Naive thymus-derived CD8-positive, alpha-beta T cell (primary cell): ENCODE data around the gene NOP16. TPM values are rescaled to one million over a fixed set of nuclear protein-coding genes. Genes with fewer than 3 reads are reported as not detected.

Source experiments
- ATAC-seq, 2 donors: fragments of 150-1000 bp; cut with Tn5 transposase in 1 of 2; sonication (Bioruptor Pico), chemical (Tn5 transposase) in 1 of 2; 1 replicate in 1 of 2; 2 replicates in 1 of 2; pipeline ENCODE4 v1.10.0; 2021; ENCODE audit warnings: mild to moderate bottlenecking in 2 of 2, moderate library complexity in 2 of 2
- POLR2A ChIA-PET: fragments of 350-600 bp; sonication (Branson Sonifier 250); formaldehyde crosslinking; loops from one replicate; lab custom pipeline; 2021; ENCODE audit warnings: antibody characterized with exemption; lab: Charles Lee
- DNase-seq, 10 donors: peaks; one replicate each; pipeline versions ENCODE4 v3.0.0 to v3.0.0-alpha.2; 2020 to 2022
- H3K27ac Mint-ChIP-seq, 10 donors: one replicate each; pipeline ENCODE4 v1.8.0; 2020 to 2022; ENCODE audit warnings: mild to moderate bottlenecking in 10 of 10, mixed read lengths in 10 of 10, moderate library complexity in 4 of 10, inconsistent platforms in 1 of 10
- H3K27me3 Mint-ChIP-seq, 5 donors: one replicate each; pipeline ENCODE4 v1.8.0; 2021 to 2022; ENCODE audit warnings: mixed read lengths in 5 of 5
- H3K36me3 Mint-ChIP-seq, 3 donors: one replicate each; pipeline ENCODE4 v1.8.0; 2020 to 2022; ENCODE audit warnings: mixed read lengths in 3 of 3, mild to moderate bottlenecking in 2 of 3, inconsistent platforms in 1 of 3
- H3K4me1 Mint-ChIP-seq, 4 donors: one replicate each; pipeline ENCODE4 v1.8.0; 2021 to 2022; ENCODE audit warnings: mixed read lengths in 4 of 4
- H3K4me3 Mint-ChIP-seq, 10 donors: one replicate each; pipeline ENCODE4 v1.8.0; 2020 to 2022; ENCODE audit warnings: mild to moderate bottlenecking in 10 of 10, mixed read lengths in 10 of 10, moderate library complexity in 6 of 10, inconsistent platforms in 1 of 10
- H3K9me3 Mint-ChIP-seq, 9 donors: one replicate each; pipeline ENCODE4 v1.8.0; 2020 to 2022; ENCODE audit warnings: mixed read lengths in 9 of 9, mild to moderate bottlenecking in 3 of 9, inconsistent platforms in 1 of 9, moderate library complexity in 1 of 9
- polyA plus RNA-seq, 3 donors: library from polyadenylated mRNA; unstranded; fragments of 300-500 nt; fragmentation: Illumina TruSeq; gene quantifications; one replicate each; pipeline ENCODE4 v1.2.3, GENCODE V29; 2021
- total RNA-seq, 8 experiments: library from RNA in 2 of 8; stranded (reverse) in 2 of 8; gene quantifications; one replicate each; pipeline ENCODE4 v1.2.3 and lab custom pipeline; 2021 to 2026

Gene NOP16
- total and polyA plus RNA-seq, 5 experiments from 2014 or later = 19.1 to 40.5 (median 21.8) TPM

DNA sequence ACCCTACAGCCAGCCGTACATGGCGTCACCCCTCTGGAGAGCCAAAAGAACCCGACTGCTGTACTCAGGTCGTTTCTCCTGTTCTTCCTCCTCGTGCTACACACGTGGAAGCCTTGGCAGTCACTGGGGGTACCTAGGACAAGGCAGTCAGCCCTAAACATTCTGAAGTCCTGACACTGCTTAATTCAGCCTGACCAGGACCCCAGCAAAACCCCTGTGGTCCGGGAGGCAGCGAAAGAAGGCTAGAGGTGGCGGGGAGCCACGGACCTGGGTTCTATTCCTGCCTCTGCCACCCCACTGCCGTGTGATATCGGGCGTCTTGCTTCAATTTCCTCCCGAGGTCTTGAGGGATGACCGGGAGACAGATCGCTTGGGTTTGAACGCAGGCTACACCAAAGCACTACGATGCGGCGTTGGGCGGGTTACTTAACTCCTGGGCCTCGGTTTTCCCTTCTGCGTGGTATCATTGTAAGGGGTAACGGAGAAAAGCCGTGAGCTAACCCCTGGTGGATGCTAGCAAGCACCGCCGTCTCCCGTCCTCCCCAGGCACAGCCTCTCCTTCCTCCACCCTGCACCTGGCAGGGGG lies 23.5 kb downstream of the NOP16 start:
- Mint-ChIP-seq H3K4me3 (peak overlapping the region; percentile 70 to 85 (median 78)), H3K27ac (peak overlapping the region in 9 of 10 donors; percentile 25 to 88 (median 71)), H3K9me3 (no peaks in the 10 kb centered on the region), H3K4me1 (peaks cover 14 to 41% (median 24%) of the 10 kb centered on the region in 4 donors), H3K27me3 (no peaks in the 10 kb centered on the region), H3K36me3 (peaks cover 0 to 16% (median 0%) of the 10 kb centered on the region in 3 donors)
- DNase-seq = peak in 2 of 10 donors; percentile 45 to 63
- ATAC-seq = no peak
- POLR2A ChIA-PET = interaction anchor here (1.0 to 1.1 kb wide), 2 partner anchors 23 to 49 kb away, joined by 3 to 9 read pairs; partner anchors contain the start of genes HIGD2A and NOP16

DNA sequence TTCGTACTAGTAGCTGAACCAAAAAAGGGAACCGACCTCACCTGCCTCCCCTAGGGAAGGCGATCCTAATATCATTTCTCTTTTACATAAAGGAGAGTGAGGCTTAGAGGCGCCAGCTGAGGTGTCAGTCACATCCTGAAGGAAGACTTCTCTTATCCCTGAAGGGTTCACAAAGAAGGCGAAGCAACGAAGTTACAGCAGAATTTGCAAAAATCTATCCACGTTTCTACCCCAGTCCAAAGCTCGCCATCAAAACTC lies 26.2 kb downstream of the NOP16 start:
- Mint-ChIP-seq H3K27me3 (no peaks in the 10 kb centered on the region), H3K9me3 (no peaks in the 10 kb centered on the region), H3K27ac (peak overlapping the region; percentile 91 to 99 (median 98)), H3K36me3 (peaks cover 0 to 20% (median 2%) of the 10 kb centered on the region in 3 donors), H3K4me3 (peak overlapping the region; percentile 94 to 99 (median 97)), H3K4me1 (peaks cover 16 to 57% (median 36%) of the 10 kb centered on the region in 4 donors)
- POLR2A ChIA-PET = interaction anchor here (0.6 to 4.0 kb wide), 12 partner anchors 9 to 665 kb away, joined by 3 to 58 read pairs (median 4); partner anchors contain the start of genes FAF2, HIGD2A, NOP16 and RNF44
- DNase-seq (no peak), ATAC-seq (no peak)

DNA sequence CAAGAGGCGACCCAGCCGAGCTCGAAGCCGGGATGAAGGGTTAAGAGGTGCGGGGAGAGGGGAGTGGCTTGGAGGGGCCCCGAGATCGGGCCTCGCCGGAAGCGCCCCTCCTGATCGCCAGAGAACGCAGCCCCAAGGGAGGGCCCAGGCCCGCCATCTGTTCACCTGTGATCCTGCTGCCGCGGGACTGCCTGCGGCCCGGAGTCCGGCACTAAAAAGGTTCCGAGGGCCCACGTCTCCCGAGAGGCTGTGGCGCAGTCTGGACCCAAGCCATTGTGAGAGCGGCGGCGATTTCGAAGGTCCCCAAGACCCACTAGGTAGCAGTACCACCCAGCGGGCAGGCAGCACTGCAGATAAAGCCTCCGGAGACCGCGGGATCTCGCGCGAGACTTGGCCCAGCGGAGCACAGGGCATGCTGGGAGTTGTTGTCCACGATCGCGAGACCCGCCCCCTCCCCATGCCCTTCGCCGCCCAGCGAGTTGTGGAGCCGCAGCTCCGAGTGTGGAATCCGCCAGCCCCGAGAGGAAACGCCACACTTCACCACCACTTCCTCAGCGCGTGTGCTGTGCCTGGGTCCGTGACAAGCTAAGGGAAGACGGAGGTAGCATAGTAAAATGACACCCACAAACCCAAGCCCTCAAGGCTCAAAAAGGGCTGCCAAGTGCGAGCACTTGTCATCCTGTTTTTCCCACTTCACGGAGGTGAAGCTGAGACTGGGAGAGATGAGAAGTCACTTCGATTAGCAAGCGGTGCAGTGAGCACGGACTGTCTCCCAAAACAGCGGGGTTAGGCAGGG lies 26.8 kb downstream of the NOP16 start, which contains the start of gene KIAA1191:
KIAA1191 (minus strand) TSS at position 328 of the 796 bp plus-strand sequence. CDS start 2,256 bp downstream, outside the sequence.
- ATAC-seq = peak; percentile 87 to 89
- H3K4me3 Mint-ChIP-seq = peak within 1 kb of the TSS; percentile 94 to 99 (median 97)
- H3K27ac Mint-ChIP-seq = peak within 1 kb of the TSS; percentile 91 to 99 (median 98)
- H3K36me3 Mint-ChIP-seq = peaks cover 0 to 23% (median 2%) of the 10 kb centered on the region in 3 donors
- H3K9me3 Mint-ChIP-seq = no peaks in the 10 kb centered on the region
- POLR2A ChIA-PET = interaction anchor here (0.6 to 4.0 kb wide), 14 partner anchors 9 to 285 kb away, joined by 3 to 58 read pairs (median 4); partner anchors contain the start of genes FAF2, HIGD2A, NOP16 and RNF44
- peak; percentile 87 to 98 (median 92) for DNase-seq
- H3K27me3 Mint-ChIP-seq = no peaks in the 10 kb centered on the region
- H3K4me1 Mint-ChIP-seq = peaks cover 15 to 57% (median 36%) of the 10 kb centered on the region in 4 donors

DNA sequence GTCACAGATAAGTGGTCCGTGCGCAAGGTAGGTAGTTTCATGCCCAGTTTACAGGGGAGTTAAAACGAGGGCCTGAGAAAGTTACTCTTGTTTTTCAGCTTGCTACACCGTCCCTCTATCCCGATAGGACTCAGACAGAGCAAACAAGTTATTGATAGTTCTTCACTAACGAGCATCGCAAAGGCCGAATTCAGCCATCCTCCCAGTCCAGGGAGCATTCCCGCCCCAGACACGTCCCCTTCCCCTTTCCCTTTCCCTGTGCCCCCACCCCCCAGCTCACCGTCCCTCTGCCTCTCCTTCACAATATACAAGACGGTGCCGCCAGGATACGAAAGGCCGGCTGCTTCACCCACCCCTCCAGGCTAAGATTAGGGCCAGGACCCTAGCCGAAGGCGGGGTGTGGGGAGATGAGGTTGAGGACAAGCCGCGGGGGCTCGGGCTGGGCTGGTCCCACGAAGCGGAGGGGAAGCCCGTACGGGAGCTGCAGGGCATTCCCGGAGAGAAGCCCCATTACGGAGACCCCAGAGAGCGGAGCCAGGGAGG lies 27.4 kb downstream of the NOP16 start:
- DNase-seq = peak in 1 of 10 donors; percentile 8
- peaks cover 0 to 28% (median 2%) of the 10 kb centered on the region in 3 donors for H3K36me3 Mint-ChIP-seq
- no peaks in the 10 kb centered on the region for H3K27me3 Mint-ChIP-seq
- POLR2A ChIA-PET = interaction anchor here (0.6 to 4.0 kb wide), 10 partner anchors 11 to 286 kb away, joined by 3 to 58 read pairs (median 4); partner anchors contain the start of genes HIGD2A, NOP16 and RNF44
- H3K27ac Mint-ChIP-seq = peak overlapping the region; percentile 86 to 99 (median 98)
- peaks cover 13 to 61% (median 38%) of the 10 kb centered on the region in 4 donors for H3K4me1 Mint-ChIP-seq
- H3K9me3 Mint-ChIP-seq = no peaks in the 10 kb centered on the region
- ATAC-seq = no peak
- H3K4me3 Mint-ChIP-seq = peak overlapping the region; percentile 94 to 99 (median 97)

DNA sequence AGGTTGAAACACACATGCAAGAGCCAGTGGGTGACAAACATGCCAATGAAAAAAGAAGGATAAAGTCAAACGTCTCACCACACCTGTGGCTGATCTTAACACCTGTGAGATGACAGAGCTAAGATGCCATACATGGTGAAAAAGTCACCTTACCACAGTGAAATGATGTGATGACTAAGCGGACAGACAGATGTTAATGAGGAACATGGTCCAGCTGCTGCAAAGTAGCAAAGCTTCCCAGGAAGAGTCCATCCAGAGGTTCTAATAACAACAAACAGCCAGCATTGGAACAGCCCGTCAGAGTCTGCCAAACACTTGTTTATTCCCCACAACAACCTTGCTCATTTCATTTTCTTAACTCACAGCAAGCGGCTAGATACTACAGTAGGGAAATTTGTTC lies 28.7 kb downstream of the NOP16 start:
- peaks cover 0 to 39% (median 6%) of the 10 kb centered on the region in 3 donors for H3K36me3 Mint-ChIP-seq
- H3K4me3 Mint-ChIP-seq = peak overlapping the region; percentile 49 to 85 (median 74)
- ATAC-seq = no peak
- POLR2A ChIA-PET = interaction anchor here (1.0 to 4.0 kb wide), 3 partner anchors 29 to 177 kb away, joined by 3 to 58 read pairs (median 3); partner anchors contain the start of genes HIGD2A, NOP16 and RNF44
- H3K27me3 Mint-ChIP-seq = no peaks in the 10 kb centered on the region
- peak overlapping the region in 9 of 10 donors; percentile 19 to 80 (median 56) for H3K27ac Mint-ChIP-seq
- DNase-seq = no peak
- peaks cover 17 to 67% (median 40%) of the 10 kb centered on the region in 4 donors for H3K4me1 Mint-ChIP-seq
- no peaks in the 10 kb centered on the region for H3K9me3 Mint-ChIP-seq

DNA sequence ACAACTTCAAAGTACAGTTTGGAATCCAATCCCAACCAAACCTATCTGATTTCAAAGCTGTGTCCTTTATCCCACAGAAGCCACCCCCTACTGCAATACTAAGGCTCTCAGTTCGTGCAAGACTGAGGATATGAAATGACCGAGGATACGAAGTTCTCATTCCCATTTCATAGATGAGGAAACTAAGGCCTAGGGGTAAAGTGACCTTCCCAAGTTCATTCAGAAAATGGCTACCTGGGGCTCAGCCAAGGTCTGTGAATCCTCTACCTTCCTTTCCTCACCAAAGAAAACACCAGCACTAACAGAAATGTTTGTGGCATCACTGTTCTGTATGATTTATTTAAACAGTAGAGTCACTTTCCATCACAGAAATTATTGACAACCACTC lies 32.2 kb downstream of the NOP16 start:
- DNase-seq (no peak), ATAC-seq (no peak)
- no peaks in the 10 kb centered on the region for H3K27me3 Mint-ChIP-seq
- peak overlapping the region in 1 of 10 donors; percentile 65 for H3K27ac Mint-ChIP-seq
- H3K36me3 Mint-ChIP-seq = peaks cover 0 to 74% (median 10%) of the 10 kb centered on the region in 3 donors
- peaks cover 23 to 61% (median 41%) of the 10 kb centered on the region in 4 donors for H3K4me1 Mint-ChIP-seq
- H3K9me3 Mint-ChIP-seq = no peaks in the 10 kb centered on the region
- no peak overlapping the region for H3K4me3 Mint-ChIP-seq
- POLR2A ChIA-PET = interaction anchor here (2.1 kb wide), 1 partner anchor 11 kb away, joined by 6 read pairs; no protein-coding TSS in a partner anchor

DNA sequence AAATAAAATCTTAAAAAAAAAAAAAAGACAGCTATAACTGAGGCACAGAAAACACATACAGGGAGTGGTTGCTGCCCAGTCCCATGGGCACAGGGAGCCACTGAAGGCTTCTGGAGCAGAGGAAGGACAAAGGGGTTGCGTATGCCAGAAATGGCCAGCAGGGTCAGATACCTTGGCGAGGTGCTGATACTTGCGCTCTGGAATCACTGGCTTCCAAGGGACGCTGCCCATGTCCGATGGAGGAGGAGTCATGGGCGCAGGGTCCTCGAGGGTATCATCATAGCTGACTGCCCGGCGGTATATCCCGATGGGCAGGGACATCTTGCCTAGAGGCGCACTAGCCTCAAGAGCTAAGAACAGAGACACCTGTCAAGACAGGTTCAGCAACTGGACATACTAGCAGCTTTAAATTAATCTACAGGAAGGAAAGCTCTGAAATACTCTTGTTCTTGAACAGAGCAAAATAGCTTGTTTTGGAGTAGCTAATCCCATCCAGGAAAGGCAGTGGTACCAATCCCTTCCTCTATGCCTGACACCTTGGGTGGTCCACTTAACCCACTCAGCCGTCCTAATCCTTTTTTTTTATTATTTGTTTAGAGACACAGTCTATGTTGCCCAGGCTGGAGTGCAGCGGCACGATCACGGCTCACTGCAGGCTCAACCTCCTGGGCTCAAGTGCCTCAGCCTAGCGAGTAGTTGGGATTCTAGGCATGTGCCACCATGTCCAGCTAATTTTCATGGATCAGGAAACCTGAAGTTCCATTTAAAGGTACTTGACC lies 32.8 kb downstream of the NOP16 start:
- Mint-ChIP-seq H3K4me3 (no peak overlapping the region), H3K9me3 (no peaks in the 10 kb centered on the region), H3K36me3 (peaks cover 0 to 79% (median 10%) of the 10 kb centered on the region in 3 donors), H3K27ac (peak overlapping the region in 2 of 10 donors; percentile 29 to 73), H3K4me1 (peaks cover 25 to 61% (median 42%) of the 10 kb centered on the region in 4 donors), H3K27me3 (no peaks in the 10 kb centered on the region)
- ATAC-seq = no peak
- DNase-seq = no peak
- POLR2A ChIA-PET = interaction anchor here (2.1 kb wide), 1 partner anchor 12 kb away, joined by 6 read pairs; no protein-coding TSS in a partner anchor

DNA sequence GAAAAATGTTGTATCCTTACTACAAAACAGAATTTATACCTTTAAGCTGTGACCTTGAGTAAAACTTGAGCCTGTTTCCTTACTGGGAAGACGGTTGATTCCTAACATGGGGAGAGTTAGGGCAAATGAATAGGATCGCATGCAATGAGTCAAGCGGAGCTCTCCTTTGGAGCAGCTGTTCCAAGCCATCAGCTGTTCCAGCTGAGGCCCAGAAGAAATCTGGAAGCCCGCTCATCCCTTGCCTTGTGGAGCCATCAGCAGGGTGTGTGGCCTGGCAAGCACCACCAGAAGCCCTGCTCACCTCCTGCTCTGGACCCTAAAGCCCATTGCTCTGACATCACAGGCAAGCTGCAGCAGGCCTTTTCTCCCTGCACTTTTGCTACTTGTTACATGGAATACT lies 34.9 kb downstream of the NOP16 start:
- Mint-ChIP-seq H3K9me3 (no peaks in the 10 kb centered on the region), H3K36me3 (peaks cover 0 to 97% (median 8%) of the 10 kb centered on the region in 3 donors), H3K4me3 (no peak overlapping the region), H3K4me1 (peaks cover 22 to 51% (median 37%) of the 10 kb centered on the region in 4 donors), H3K27me3 (no peaks in the 10 kb centered on the region), H3K27ac (peak overlapping the region in 3 of 10 donors; percentile 28 to 74 (median 68))
- no peak for DNase-seq
- ATAC-seq = no peak
- POLR2A ChIA-PET = no interaction called here

DNA sequence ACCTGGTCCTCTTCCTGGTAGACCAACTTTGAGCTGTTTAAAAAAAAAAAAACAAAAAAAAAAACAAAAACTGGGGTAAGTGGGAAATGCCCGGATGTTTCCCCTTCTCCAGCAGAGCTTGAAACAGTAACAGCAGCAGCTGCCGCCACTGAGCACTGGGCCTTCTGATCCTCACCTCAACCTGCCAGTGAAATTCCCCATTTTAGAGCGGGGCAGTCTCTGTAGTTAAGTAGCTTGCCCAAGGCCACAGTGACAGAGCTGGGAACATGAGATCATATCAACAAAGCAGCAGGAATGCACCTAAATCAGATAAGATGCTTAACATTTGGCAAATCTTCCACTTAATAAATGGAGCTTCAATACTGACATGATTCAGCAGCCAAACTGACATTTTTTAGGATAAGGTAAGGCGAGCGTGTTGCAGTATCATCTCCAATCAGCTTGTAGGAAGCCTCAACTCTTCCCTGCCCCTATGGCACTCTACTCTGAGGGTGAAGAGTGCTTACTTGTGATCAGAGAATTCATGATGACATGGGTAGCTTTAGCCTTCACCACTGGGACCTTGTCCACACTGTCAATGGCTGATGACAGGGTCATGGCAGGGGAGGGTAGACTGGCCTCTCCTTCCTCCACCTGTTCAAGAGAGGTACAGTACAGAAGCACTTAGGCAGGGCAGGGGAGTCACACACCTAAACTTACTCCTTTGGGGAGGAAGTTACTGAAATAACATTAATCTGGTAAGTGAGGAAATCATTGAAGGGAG lies 36.1 kb downstream of the NOP16 start:
- DNase-seq (no peak), ATAC-seq (no peak)
- H3K4me3 Mint-ChIP-seq = no peak overlapping the region
- H3K9me3 Mint-ChIP-seq = no peaks in the 10 kb centered on the region
- POLR2A ChIA-PET = no interaction called here
- H3K36me3 Mint-ChIP-seq = peaks cover 0 to 97% (median 8%) of the 10 kb centered on the region in 3 donors
- no peaks in the 10 kb centered on the region for H3K27me3 Mint-ChIP-seq
- peaks cover 17 to 39% (median 28%) of the 10 kb centered on the region in 4 donors for H3K4me1 Mint-ChIP-seq
- H3K27ac Mint-ChIP-seq = peak overlapping the region in 8 of 10 donors; percentile 22 to 83 (median 58)

DNA sequence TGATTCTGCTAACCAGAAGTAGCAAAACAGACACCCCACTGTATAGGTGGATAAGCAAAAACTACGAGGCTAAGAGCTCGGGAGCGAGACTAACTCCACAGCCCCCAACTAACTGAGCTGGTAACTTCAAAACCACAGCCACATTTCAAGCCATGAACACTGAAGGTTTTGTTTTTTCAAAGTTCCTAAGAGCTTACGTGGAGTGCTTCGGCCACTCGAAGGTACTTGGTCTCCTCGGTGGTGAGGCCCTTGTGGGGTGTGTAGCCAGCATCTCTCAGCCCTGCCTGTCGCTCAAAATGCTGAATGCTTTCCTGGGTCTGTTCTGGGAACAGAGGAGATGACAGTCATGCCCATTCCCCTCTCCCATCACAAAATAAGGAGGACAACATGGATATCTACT lies 38.0 kb downstream of the NOP16 start:
- ATAC-seq (no peak), DNase-seq (no peak)
- Mint-ChIP-seq H3K9me3 (no peaks in the 10 kb centered on the region), H3K36me3 (peaks cover 0 to 97% (median 10%) of the 10 kb centered on the region in 3 donors), H3K27me3 (no peaks in the 10 kb centered on the region), H3K27ac (peak overlapping the region in 4 of 10 donors; percentile 47 to 84 (median 62)), H3K4me1 (peaks cover 9 to 34% (median 21%) of the 10 kb centered on the region in 4 donors), H3K4me3 (no peak overlapping the region)
- POLR2A ChIA-PET = no interaction called here
